ENCODE data around the gene GREM1.

Gene GREM1

GRCh38 chr15:32767236-32767635 is 49.4 kb downstream of the GREM1 start:
- DNase-seq (ENCODE audit: insufficient read length): no peak
- no peak for TF ChIP-seq TAF1 (IDR thresholded peaks at IDR 0.05; ENCODE audit: borderline replicate concordance, low read depth, low read length)
- TF ChIP-seq POLR2AphosphoS5 (IDR thresholded peaks at IDR 0.05; ENCODE audit: low read depth, low read length): no peak
- TF ChIP-seq POLR2A (IDR thresholded peaks at IDR 0.05; ENCODE audit: low read depth, low read length): no peak
- no peak for FAIRE-seq

- no peak for FAIRE-seq
- DNase-seq (ENCODE audit: insufficient read length): no peak
- TF ChIP-seq POLR2A (IDR thresholded peaks at IDR 0.05; ENCODE audit: low read depth, low read length) (no peak), POLR2AphosphoS5 (IDR thresholded peaks at IDR 0.05; ENCODE audit: low read depth, low read length) (no peak)
These were observed 56.2 kb downstream of the GREM1 start for GRCh38 chr15:32774022-32774421.

GRCh38 chr15:32775103-32775502 is 57.3 kb downstream of the GREM1 start:
- DNase-seq (ENCODE audit: insufficient read length) (no peak), FAIRE-seq (no peak)
- TF ChIP-seq TAF1 (IDR thresholded peaks at IDR 0.05; ENCODE audit: borderline replicate concordance, low read depth, low read length): no peak
- no peak for TF ChIP-seq POLR2AphosphoS5 (IDR thresholded peaks at IDR 0.05; ENCODE audit: low read depth, low read length)
- no peak for TF ChIP-seq POLR2A (IDR thresholded peaks at IDR 0.05; ENCODE audit: low read depth, low read length)

- FAIRE-seq (no peak), DNase-seq (ENCODE audit: insufficient read length) (no peak)
- TF ChIP-seq POLR2A (IDR thresholded peaks at IDR 0.05; ENCODE audit: low read depth, low read length) (no peak), POLR2AphosphoS5 (IDR thresholded peaks at IDR 0.05; ENCODE audit: low read depth, low read length) (no peak), TAF1 (IDR thresholded peaks at IDR 0.05; ENCODE audit: borderline replicate concordance, low read depth, low read length) (no peak)
These were observed 60.8 kb downstream of the GREM1 start for GRCh38 chr15:32778391-32779176.

- no peak for DNase-seq (ENCODE audit: insufficient read length)
- TF ChIP-seq POLR2A (IDR thresholded peaks at IDR 0.05; ENCODE audit: low read depth, low read length) (no peak), POLR2AphosphoS5 (IDR thresholded peaks at IDR 0.05; ENCODE audit: low read depth, low read length) (no peak), TAF1 (IDR thresholded peaks at IDR 0.05; ENCODE audit: borderline replicate concordance, low read depth, low read length) (no peak)
- no peak for FAIRE-seq
These were observed 64.0 kb downstream of the GREM1 start for GRCh38 chr15:32781781-32782180.

- no peak for DNase-seq (ENCODE audit: insufficient read length)
- TF ChIP-seq TAF1 (IDR thresholded peaks at IDR 0.05; ENCODE audit: borderline replicate concordance, low read depth, low read length) (no peak), POLR2A (IDR thresholded peaks at IDR 0.05; ENCODE audit: low read depth, low read length) (no peak), POLR2AphosphoS5 (IDR thresholded peaks at IDR 0.05; ENCODE audit: low read depth, low read length) (no peak)
- no peak for FAIRE-seq
These were observed 66.8 kb downstream of the GREM1 start for GRCh38 chr15:32784581-32784980.

- no peak for TF ChIP-seq POLR2A (IDR thresholded peaks at IDR 0.05; ENCODE audit: low read depth, low read length)
- no peak for TF ChIP-seq POLR2AphosphoS5 (IDR thresholded peaks at IDR 0.05; ENCODE audit: low read depth, low read length)
- no peak for TF ChIP-seq TAF1 (IDR thresholded peaks at IDR 0.05; ENCODE audit: borderline replicate concordance, low read depth, low read length)
- FAIRE-seq (no peak), DNase-seq (ENCODE audit: insufficient read length) (no peak)
These were observed 69.1 kb downstream of the GREM1 start for GRCh38 chr15:32786906-32787305.

GRCh38 chr15:32787949-32788348 is 70.1 kb downstream of the GREM1 start:
- DNase-seq (ENCODE audit: insufficient read length): no peak
- no peak for TF ChIP-seq POLR2A (IDR thresholded peaks at IDR 0.05; ENCODE audit: low read depth, low read length)
- no peak for TF ChIP-seq POLR2AphosphoS5 (IDR thresholded peaks at IDR 0.05; ENCODE audit: low read depth, low read length)
- no peak for TF ChIP-seq TAF1 (IDR thresholded peaks at IDR 0.05; ENCODE audit: borderline replicate concordance, low read depth, low read length)
- no peak for FAIRE-seq

- no peak for FAIRE-seq
- no peak for DNase-seq (ENCODE audit: insufficient read length)
- no peak for TF ChIP-seq POLR2A (IDR thresholded peaks at IDR 0.05; ENCODE audit: low read depth, low read length)
- TF ChIP-seq POLR2AphosphoS5 (IDR thresholded peaks at IDR 0.05; ENCODE audit: low read depth, low read length): no peak
- TF ChIP-seq TAF1 (IDR thresholded peaks at IDR 0.05; ENCODE audit: borderline replicate concordance, low read depth, low read length): no peak
These were observed 72.7 kb downstream of the GREM1 start for GRCh38 chr15:32790352-32790999.

- TF ChIP-seq TAF1 (IDR thresholded peaks at IDR 0.05; ENCODE audit: borderline replicate concordance, low read depth, low read length) (no peak), POLR2A (IDR thresholded peaks at IDR 0.05; ENCODE audit: low read depth, low read length) (no peak), POLR2AphosphoS5 (IDR thresholded peaks at IDR 0.05; ENCODE audit: low read depth, low read length) (no peak)
- no peak for FAIRE-seq
- no peak for DNase-seq (ENCODE audit: insufficient read length)
These were observed 74.6 kb downstream of the GREM1 start for GRCh38 chr15:32792436-32792835.
